AG09319 (cell line): ENCODE data around the gene HECTD2.
"Not testable (repeated sequence)": the region's sequence is repeated elsewhere in the genome, so short reads cannot be mapped to it uniquely, and the experiment has no call there.

Experiments used
- DNase-seq: peaks from one replicate; pipeline ENCODE4 v3.0.0-alpha.2; 2010; ENCODE audit warnings: low read depth; ENCODE audit errors: extremely low read depth
- CTCF ChIP-seq: IDR thresholded peaks from 2 replicates; pipeline ENCODE4 v1.5.1; 2011; ENCODE audit warnings: low read depth, mild to moderate bottlenecking, inconsistent platforms, low read length, moderate library complexity

The HECTD2 gene

GRCh38 chr10:91409869-91410637, at the start of gene HECTD2:
TSS of gene HECTD2 (plus strand) at chr10:91410344. CDS start at chr10:91410439, 95 bp downstream.
- TF ChIP-seq CTCF, result peak; percentile 9
- DNase-seq, result peak; percentile 36

GRCh38 chr10:91360461-91360860, 49.7 kb upstream of the HECTD2 start:
- no peak for TF ChIP-seq CTCF

GRCh38 chr10:91365519-91365918, 44.6 kb upstream of the HECTD2 start:
- not testable (repeated sequence) for DNase-seq

More at GRCh38 chr10:91360461-91360860, 49.7 kb upstream of the HECTD2 start:
- no peak for DNase-seq

- TF ChIP-seq CTCF, result no peak
- no peak for DNase-seq
These were observed 43.4 kb upstream of the HECTD2 start for GRCh38 chr10:91366704-91367103.

- no peak for DNase-seq
- TF ChIP-seq CTCF, result no peak
These were observed 43.0 kb upstream of the HECTD2 start for GRCh38 chr10:91367127-91367531.

- TF ChIP-seq CTCF, result no peak
- no peak for DNase-seq
These were observed 42.6 kb upstream of the HECTD2 start for GRCh38 chr10:91367558-91367957.

- DNase-seq, result not testable (repeated sequence)
- peak; percentile 69 for TF ChIP-seq CTCF
These were observed 40.1 kb upstream of the HECTD2 start for GRCh38 chr10:91369978-91370589.
